Neutrophil (primary cell): ENCODE results near the gene PDE4D.

Experiments
- H3K27ac ChIP-seq: fragments of 200-600 bp; sonication (generic); 2 replicates; pipeline ENCODE4 v1.5.1; 2016; ENCODE audit warnings: mild to moderate bottlenecking, moderate library complexity
- H3K27me3 ChIP-seq: fragments of 200-600 bp; sonication (generic); 2 replicates; pipeline ENCODE4 v1.6.0; 2016; ENCODE audit warnings: mild to moderate bottlenecking
- H3K36me3 ChIP-seq: fragments of 200-600 bp; sonication (generic); 2 replicates; pipeline ENCODE4 v1.5.1; 2017
- H3K4me1 ChIP-seq, 2 experiments: fragments of 200-600 bp in 1 of 2; sonication (generic) in 1 of 2; 1 replicate in 1 of 2; 2 replicates in 1 of 2; pipeline versions ENCODE4 v1.5.1 to v1.6.1; 2013 to 2016; ENCODE audit warnings: low read depth in 1 of 2, low read length in 1 of 2, mild to moderate bottlenecking in 1 of 2, moderate library complexity in 1 of 2; ENCODE audit not compliant: control insufficient read depth in 1 of 2, insufficient read depth in 1 of 2
- H3K4me3 ChIP-seq, 2 experiments: fragments of 200-600 bp in 1 of 2; sonication (generic) in 1 of 2; 1 replicate in 1 of 2; 2 replicates in 1 of 2; pipeline ENCODE4 v1.5.1; 2013 to 2016; ENCODE audit warnings: low read depth in 1 of 2, low read length in 1 of 2, mild to moderate bottlenecking in 1 of 2, moderate library complexity in 1 of 2
- H3K9me3 ChIP-seq: fragments of 200-600 bp; sonication (generic); 2 replicates; pipeline ENCODE4 v1.5.1; 2016
- CTCF ChIP-seq: fragments of 200-600 bp; sonication (generic); IDR thresholded peaks from 2 replicates; pipeline ENCODE4 v1.5.1; 2016; ENCODE audit warnings: antibody characterized with exemption

The PDE4D gene

DNA sequence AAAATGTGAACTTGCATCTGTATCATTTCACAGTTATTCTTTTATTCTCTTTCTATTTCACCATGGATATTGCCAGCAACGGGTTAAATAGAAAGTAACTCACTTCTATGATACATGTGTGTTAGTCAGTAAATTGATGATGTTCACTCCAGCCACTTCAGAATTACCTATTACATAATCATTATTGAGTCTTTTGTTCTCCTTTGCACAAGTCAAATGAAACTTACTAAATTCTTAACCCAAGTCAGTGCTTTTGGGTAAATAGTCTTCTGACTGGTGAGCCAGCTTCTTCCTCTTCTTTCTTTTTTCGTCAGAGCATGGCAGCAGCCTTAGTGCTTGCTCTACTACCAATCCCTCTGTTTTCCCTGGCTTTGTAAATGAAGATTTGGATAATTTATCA, 966.3 kb downstream of the PDE4D start:
- no peak for TF ChIP-seq CTCF
- H3K27ac ChIP-seq = no peak overlapping the region
- no peaks in the 10 kb centered on the region for H3K9me3 ChIP-seq
- H3K4me3 ChIP-seq = no peak overlapping the region
- H3K27me3 ChIP-seq = no peaks in the 10 kb centered on the region
- peaks cover 14 to 17% of the 10 kb centered on the region in 2 experiments for H3K4me1 ChIP-seq
- no peaks in the 10 kb centered on the region for H3K36me3 ChIP-seq

DNA sequence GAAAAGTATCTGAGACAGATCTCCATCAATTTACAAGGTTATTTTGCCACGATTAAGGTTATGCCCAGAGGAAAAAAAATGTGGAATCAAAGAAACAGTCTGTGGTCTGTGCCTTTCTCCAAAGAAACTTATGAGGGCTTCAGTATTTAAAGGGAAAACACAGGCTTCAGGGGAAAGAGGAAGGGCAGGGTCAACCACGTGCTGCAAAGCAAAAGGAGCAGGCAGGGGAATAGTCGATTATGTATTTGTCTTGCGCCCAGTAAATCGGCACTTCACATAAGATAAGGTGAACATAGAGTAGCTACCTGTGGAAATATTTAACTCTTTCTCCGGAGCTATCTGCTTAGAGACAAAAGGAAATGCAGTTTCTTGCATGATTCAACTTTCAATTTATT, 967.0 kb downstream of the PDE4D start:
- Histone ChIP-seq H3K27ac (no peak overlapping the region), H3K9me3 (no peaks in the 10 kb centered on the region), H3K27me3 (no peaks in the 10 kb centered on the region), H3K36me3 (no peaks in the 10 kb centered on the region), H3K4me3 (no peak overlapping the region), H3K4me1 (peaks cover 14 to 17% of the 10 kb centered on the region in 2 experiments)
- TF ChIP-seq CTCF = no peak

DNA sequence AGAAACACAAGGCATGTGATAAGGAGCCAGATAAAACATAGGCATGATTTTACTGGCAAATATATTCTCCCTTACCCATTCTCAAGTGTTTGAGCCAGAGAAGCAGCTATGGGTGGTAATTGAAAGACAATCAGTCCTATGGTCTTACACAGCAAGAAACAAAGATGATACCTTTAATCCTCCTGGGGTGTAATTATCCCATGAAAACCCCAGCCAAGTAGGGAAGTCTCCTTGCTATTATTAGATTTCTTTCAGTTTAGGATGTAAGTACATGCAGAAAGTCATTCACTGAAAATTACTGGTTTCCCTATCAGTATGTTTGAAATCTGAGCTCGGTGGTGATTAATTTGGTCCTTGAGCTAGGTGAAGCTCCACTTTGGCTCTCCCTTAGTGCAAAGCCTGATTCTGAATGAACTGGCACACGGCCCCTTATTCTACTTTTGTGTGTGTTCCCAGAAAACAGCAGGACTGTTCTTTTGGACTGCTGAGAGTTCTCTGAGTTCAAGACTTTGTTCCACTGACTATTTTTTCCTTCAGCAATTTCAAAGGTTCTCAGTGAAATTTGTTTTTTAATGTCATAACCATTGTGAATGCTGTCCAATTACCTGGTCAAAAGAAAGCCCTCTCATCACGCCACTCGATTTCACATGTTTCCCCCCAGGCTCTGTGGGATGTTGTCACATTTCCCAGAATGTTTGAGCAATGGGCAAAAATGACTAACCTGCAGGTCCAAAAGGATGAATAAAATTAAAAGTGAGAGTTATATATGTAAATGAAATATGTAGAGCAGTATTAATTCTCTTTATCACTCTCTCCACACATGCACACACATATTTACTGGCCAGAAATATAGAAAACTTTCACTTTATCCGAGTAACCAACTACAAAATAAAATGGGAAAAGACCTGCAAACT, 967.6 kb downstream of the PDE4D start:
- Histone ChIP-seq H3K27ac (no peak overlapping the region), H3K4me3 (no peak overlapping the region), H3K36me3 (no peaks in the 10 kb centered on the region), H3K9me3 (no peaks in the 10 kb centered on the region), H3K4me1 (peaks cover 14 to 17% of the 10 kb centered on the region in 2 experiments), H3K27me3 (no peaks in the 10 kb centered on the region)
- no peak for TF ChIP-seq CTCF

GRCh38 chr5:58924306-58924705, 969.2 kb downstream of the PDE4D start:
- Histone ChIP-seq H3K9me3 (no peaks in the 10 kb centered on the region), H3K4me3 (no peak overlapping the region), H3K36me3 (no peaks in the 10 kb centered on the region), H3K27me3 (no peaks in the 10 kb centered on the region), H3K27ac (no peak overlapping the region), H3K4me1 (peaks cover 14 to 17% of the 10 kb centered on the region in 2 experiments)
- no peak for TF ChIP-seq CTCF

DNA sequence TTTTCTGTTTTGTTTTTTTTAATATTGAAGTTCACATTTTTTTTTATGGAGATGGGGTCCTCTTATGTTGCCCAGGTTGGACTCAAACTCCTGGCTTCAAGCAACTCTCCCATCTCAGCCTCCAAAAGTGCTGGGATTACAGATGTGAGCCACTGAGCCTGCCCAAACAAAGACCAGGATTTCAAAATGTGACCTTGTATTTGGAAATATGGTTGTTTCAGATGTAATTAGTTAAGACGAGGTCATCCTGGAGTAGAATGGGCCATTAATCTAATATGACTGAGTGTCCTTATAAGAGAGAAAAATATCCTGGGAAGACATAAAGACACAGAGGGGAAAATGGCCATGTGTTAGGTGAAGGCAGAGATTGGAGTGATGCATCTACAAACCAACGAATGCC, 970.2 kb downstream of the PDE4D start:
- Histone ChIP-seq H3K4me1 (peaks cover 14 to 17% of the 10 kb centered on the region in 2 experiments), H3K27ac (no peak overlapping the region), H3K27me3 (no peaks in the 10 kb centered on the region), H3K4me3 (no peak overlapping the region), H3K36me3 (no peaks in the 10 kb centered on the region), H3K9me3 (no peaks in the 10 kb centered on the region)
- TF ChIP-seq CTCF = no peak
